HL-60 (cell line): ENCODE measurements around the gene MAP7.

Source experiments
- DNase-seq, 2 experiments: peaks; one replicate each; pipeline ENCODE4 v3.0.0-alpha.2; 2010 to 2020; ENCODE audit warnings: low read depth in 1 of 2, low spot score in 1 of 2
- H3K27ac ChIP-seq: fragments of 250-450 bp; sonication (Bioruptor Pico); replicated peaks from 2 replicates; pipeline ENCODE4 v1.5.1; 2020; ENCODE audit warnings: mild to moderate bottlenecking, moderate library complexity
- H3K27me3 ChIP-seq: fragments of 250-450 bp; sonication (Bioruptor Pico); 2 replicates; pipeline ENCODE4 v1.5.1; 2021; ENCODE audit warnings: mild to moderate bottlenecking, moderate library complexity; ENCODE audit not compliant: insufficient read depth, poor library complexity, severe bottlenecking
- H3K4me3 ChIP-seq: replicated peaks from 2 replicates; pipeline ENCODE4 v1.5.1; 2011; ENCODE audit warnings: mild to moderate bottlenecking, control low read depth, low read length; ENCODE audit not compliant: insufficient read depth
- GABPA ChIP-seq: IDR thresholded peaks from 2 replicates; pipeline ENCODE4 v1.6.1; 2012; ENCODE audit warnings: low read depth
- POLR2AphosphoS5 ChIP-seq: IDR thresholded peaks from 2 replicates; pipeline ENCODE4 v1.6.1; 2012; ENCODE audit warnings: low read depth
- SPI1 ChIP-seq: IDR thresholded peaks from 2 replicates; pipeline ENCODE4 v1.6.1; 2012; ENCODE audit warnings: low read depth, mild to moderate bottlenecking, borderline replicate concordance
- TF ChIP-seq, protein P1 (sequence below): IDR thresholded peaks from one replicate; pipeline ENCODE4 v1.5.1; 2011; ENCODE audit warnings: low read length, control low read depth, inconsistent platforms; ENCODE audit not compliant: insufficient read depth
- TF ChIP-seq, protein P2 (sequence below): IDR thresholded peaks from 2 replicates; pipeline ENCODE4 v1.6.1; 2012; ENCODE audit warnings: low read depth; ENCODE audit not compliant: insufficient replicate concordance

The MAP7 gene

GRCh38 chr6:136523196-136523595 lies 27.0 kb downstream of the MAP7 start:
- H3K27me3 ChIP-seq, result peaks cover 12% of the 10 kb centered on the region
- H3K27ac ChIP-seq, result no peak overlapping the region
- no peak for DNase-seq
- no peak overlapping the region for H3K4me3 ChIP-seq
- TF ChIP-seq, protein P1, sequence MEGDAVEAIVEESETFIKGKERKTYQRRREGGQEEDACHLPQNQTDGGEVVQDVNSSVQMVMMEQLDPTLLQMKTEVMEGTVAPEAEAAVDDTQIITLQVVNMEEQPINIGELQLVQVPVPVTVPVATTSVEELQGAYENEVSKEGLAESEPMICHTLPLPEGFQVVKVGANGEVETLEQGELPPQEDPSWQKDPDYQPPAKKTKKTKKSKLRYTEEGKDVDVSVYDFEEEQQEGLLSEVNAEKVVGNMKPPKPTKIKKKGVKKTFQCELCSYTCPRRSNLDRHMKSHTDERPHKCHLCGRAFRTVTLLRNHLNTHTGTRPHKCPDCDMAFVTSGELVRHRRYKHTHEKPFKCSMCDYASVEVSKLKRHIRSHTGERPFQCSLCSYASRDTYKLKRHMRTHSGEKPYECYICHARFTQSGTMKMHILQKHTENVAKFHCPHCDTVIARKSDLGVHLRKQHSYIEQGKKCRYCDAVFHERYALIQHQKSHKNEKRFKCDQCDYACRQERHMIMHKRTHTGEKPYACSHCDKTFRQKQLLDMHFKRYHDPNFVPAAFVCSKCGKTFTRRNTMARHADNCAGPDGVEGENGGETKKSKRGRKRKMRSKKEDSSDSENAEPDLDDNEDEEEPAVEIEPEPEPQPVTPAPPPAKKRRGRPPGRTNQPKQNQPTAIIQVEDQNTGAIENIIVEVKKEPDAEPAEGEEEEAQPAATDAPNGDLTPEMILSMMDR, result no peak
- no peak for TF ChIP-seq POLR2AphosphoS5
- no peak for TF ChIP-seq SPI1
- no peak for TF ChIP-seq GABPA
- TF ChIP-seq, protein P2, sequence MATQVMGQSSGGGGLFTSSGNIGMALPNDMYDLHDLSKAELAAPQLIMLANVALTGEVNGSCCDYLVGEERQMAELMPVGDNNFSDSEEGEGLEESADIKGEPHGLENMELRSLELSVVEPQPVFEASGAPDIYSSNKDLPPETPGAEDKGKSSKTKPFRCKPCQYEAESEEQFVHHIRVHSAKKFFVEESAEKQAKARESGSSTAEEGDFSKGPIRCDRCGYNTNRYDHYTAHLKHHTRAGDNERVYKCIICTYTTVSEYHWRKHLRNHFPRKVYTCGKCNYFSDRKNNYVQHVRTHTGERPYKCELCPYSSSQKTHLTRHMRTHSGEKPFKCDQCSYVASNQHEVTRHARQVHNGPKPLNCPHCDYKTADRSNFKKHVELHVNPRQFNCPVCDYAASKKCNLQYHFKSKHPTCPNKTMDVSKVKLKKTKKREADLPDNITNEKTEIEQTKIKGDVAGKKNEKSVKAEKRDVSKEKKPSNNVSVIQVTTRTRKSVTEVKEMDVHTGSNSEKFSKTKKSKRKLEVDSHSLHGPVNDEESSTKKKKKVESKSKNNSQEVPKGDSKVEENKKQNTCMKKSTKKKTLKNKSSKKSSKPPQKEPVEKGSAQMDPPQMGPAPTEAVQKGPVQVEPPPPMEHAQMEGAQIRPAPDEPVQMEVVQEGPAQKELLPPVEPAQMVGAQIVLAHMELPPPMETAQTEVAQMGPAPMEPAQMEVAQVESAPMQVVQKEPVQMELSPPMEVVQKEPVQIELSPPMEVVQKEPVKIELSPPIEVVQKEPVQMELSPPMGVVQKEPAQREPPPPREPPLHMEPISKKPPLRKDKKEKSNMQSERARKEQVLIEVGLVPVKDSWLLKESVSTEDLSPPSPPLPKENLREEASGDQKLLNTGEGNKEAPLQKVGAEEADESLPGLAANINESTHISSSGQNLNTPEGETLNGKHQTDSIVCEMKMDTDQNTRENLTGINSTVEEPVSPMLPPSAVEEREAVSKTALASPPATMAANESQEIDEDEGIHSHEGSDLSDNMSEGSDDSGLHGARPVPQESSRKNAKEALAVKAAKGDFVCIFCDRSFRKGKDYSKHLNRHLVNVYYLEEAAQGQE, result no peak

DNA sequence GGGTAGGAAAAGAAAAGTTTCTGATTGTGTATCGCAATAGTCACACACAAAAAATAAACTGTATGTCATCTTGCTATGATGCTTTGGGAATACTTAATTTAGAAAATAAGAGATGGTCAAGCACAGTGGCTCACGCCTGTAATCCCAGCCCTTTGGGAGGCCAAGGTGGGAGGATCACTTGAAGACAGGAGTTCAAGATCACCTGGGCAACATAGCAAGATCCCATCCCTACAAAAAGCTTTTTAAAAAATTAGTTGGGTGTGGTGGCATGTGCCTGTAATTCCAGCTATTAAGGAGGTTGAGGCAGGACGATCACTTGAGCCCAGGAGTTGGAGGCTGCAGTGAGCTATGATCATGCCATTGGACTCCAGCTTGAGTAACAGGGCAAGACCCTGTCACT lies 27.6 kb downstream of the MAP7 start:
- H3K27me3 ChIP-seq, result peaks cover 15% of the 10 kb centered on the region
- no peak overlapping the region for H3K4me3 ChIP-seq
- no peak overlapping the region for H3K27ac ChIP-seq
- no peak for DNase-seq
- TF ChIP-seq, protein P1, result no peak
- TF ChIP-seq, protein P2, result no peak

DNA sequence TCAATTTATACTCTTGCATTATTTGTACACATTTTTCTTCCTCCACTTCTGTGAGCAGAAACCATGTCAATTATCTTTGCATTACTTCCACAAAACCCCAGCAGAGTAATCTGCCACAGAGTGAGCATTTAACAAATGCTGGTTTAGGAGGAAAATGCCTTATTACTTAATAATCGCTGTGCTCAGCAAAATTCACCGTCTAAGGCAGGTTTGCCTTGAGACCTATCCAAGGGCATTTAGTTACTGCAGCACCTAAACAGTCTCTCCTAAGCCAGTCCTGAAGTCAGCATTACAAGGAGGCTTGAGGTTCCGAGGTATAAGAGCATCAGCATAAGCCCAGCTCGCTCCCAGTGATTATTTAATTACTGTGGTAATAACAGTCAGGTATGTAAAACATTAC lies 28.3 kb downstream of the MAP7 start:
- Histone ChIP-seq H3K27ac (no peak overlapping the region), H3K4me3 (no peak overlapping the region), H3K27me3 (peaks cover 15% of the 10 kb centered on the region)
- TF ChIP-seq SPI1 (no peak), POLR2AphosphoS5 (no peak), GABPA (no peak)
- TF ChIP-seq, protein P2, result no peak
- TF ChIP-seq, protein P1, result no peak
- no peak for DNase-seq
